NCI-H1417 treated with DMSO at 0.1 percent for 48 hours (cell line): ENCODE measurements around the gene TNNT1.
"Not testable (repeated sequence)": the region's sequence is repeated elsewhere in the genome, so short reads cannot be mapped to it uniquely, and the experiment has no call there.

Experiments
- DNase-seq: peaks from one replicate; lab custom pipeline; 2025; lab: John Stamatoyannopoulos, UW

Gene TNNT1

GRCh38 chr19:55109527-55110291 is 39.3 kb downstream of the TNNT1 start:
- no peak for DNase-seq

- DNase-seq = not testable (repeated sequence)
Measured at GRCh38 chr19:55107252-55107651, 41.8 kb downstream of the TNNT1 start.

GRCh38 chr19:55106591-55106990 is 42.4 kb downstream of the TNNT1 start:
- DNase-seq = no peak

- no peak for DNase-seq
Measured at GRCh38 chr19:55105237-55105636, 43.8 kb downstream of the TNNT1 start.

- DNase-seq = no peak
Measured at GRCh38 chr19:55103190-55103589, 45.8 kb downstream of the TNNT1 start.

GRCh38 chr19:55101261-55101660 is 47.7 kb downstream of the TNNT1 start:
- DNase-seq = no peak

GRCh38 chr19:55099557-55100506 is 49.2 kb downstream of the TNNT1 start:
- DNase-seq = no peak

GRCh38 chr19:55098716-55099556 is 50.1 kb downstream of the TNNT1 start:
- DNase-seq = no peak

- DNase-seq = no peak
Measured at GRCh38 chr19:55097864-55098715, 50.9 kb downstream of the TNNT1 start.

GRCh38 chr19:55096061-55096701 is 52.8 kb downstream of the TNNT1 start:
- no peak for DNase-seq

GRCh38 chr19:55095260-55096060 is 53.5 kb downstream of the TNNT1 start:
- DNase-seq = no peak

- no peak for DNase-seq
Measured at GRCh38 chr19:55094456-55095259, 54.3 kb downstream of the TNNT1 start.

- no peak for DNase-seq
Measured at GRCh38 chr19:55092423-55093318, 56.3 kb downstream of the TNNT1 start.

GRCh38 chr19:55091955-55092354 is 57.1 kb downstream of the TNNT1 start:
- DNase-seq = no peak

GRCh38 chr19:55091126-55091910 is 57.7 kb downstream of the TNNT1 start:
- DNase-seq = no peak

- DNase-seq = no peak
Measured at GRCh38 chr19:55090564-55090963, 58.4 kb downstream of the TNNT1 start.

- no peak for DNase-seq
Measured at GRCh38 chr19:55089342-55089944, 59.6 kb downstream of the TNNT1 start.
